HG03575 (cell line): ENCODE results near the gene FLVCR2.
"Not testable (repeated sequence)": the region's sequence is repeated elsewhere in the genome, so short reads cannot be mapped to it uniquely, and the experiment has no call there.

Experiments used
- ATAC-seq: cut with Tn5 transposase; IDR thresholded peaks from one replicate; pipeline ENCODE4 v1.9.1; 2021; ENCODE audit not compliant: unreplicated experiment, insufficient number of reproducible peaks, low FRiP score; ENCODE audit errors: extremely low read depth

Gene FLVCR2

DNA sequence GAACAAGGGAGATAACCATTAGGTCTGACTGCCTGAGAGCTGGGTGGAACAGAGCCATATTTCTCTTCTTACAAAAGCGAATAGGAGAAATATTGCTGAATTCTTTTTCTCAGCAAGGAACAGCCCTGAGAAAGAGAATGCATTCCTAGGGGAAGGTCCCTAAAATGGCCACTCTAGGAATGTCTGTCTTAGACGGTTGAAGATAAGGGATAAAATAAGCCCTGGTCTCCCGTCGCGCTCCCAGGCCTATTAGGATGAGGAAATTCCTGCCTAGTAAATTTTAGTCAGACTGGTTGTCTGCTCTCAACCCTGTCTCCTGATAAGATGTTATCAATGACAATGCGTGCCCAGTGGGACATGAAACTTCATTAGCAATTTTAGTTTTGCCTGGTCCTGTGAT, 116.6 kb downstream of the FLVCR2 start:
- not testable (repeated sequence) for ATAC-seq

DNA sequence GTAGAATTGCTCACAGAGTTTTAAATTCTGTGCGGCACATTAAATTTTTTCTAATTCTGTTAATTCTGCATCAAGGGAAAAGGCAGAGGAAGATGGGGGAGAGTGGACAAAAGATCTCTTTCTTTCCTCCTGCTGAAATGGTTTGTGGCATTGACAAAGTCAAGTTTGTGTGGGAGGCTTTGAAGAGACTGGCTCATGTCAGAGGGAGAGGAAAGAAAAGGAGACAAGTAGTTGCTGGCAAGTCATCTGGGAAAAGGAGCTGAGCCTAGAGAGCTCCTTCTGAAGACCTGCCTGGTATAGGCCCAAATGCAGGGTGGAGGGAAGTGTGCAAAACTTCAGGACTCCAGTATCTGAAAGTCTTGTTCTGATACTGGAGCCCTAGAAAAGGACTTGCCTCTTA, 119.0 kb downstream of the FLVCR2 start:
- ATAC-seq = no peak
